Smooth muscle cell (in vitro differentiated cells): ENCODE data around the gene COMMD10. TPM values are rescaled to one million over a fixed set of nuclear protein-coding genes. Genes with fewer than 3 reads are reported as not detected.

Experiments
- DNase-seq: peaks from one replicate; lab custom pipeline; 2025; ENCODE audit not compliant: unreplicated experiment; lab: John Stamatoyannopoulos, UW
- H2AFZ ChIP-seq: fragments of 200-600 bp; sonication (generic); 2 replicates; pipeline ENCODE4 v1.6.0; 2016; ENCODE audit warnings: antibody characterized with exemption, low read depth, mild to moderate bottlenecking
- H3F3A ChIP-seq: fragments of 200-600 bp; sonication (generic); 2 replicates; pipeline ENCODE4 v1.6.0; 2017; ENCODE audit warnings: antibody characterized with exemption, low read depth
- H3K27ac ChIP-seq: fragments of 200-600 bp; sonication (generic); 2 replicates; pipeline ENCODE4 v1.5.1; 2016; ENCODE audit warnings: low read depth, mild to moderate bottlenecking
- H3K27me3 ChIP-seq: fragments of 200-600 bp; sonication (generic); 2 replicates; pipeline ENCODE4 v1.6.1; 2016; ENCODE audit warnings: low read depth, mild to moderate bottlenecking
- H3K36me3 ChIP-seq: fragments of 200-600 bp; sonication (generic); 2 replicates; pipeline ENCODE4 v1.5.1; 2016; ENCODE audit warnings: low read depth
- H3K4me1 ChIP-seq: fragments of 200-600 bp; sonication (generic); 2 replicates; pipeline ENCODE4 v1.5.1; 2016; ENCODE audit warnings: low read depth
- H3K4me2 ChIP-seq: fragments of 200-600 bp; sonication (generic); 2 replicates; pipeline ENCODE4 v1.6.0; 2016; ENCODE audit warnings: mild to moderate bottlenecking
- H3K4me3 ChIP-seq: fragments of 200-600 bp; sonication (generic); 2 replicates; pipeline ENCODE4 v1.5.1; 2016; ENCODE audit warnings: mild to moderate bottlenecking
- H3K79me2 ChIP-seq: fragments of 200-600 bp; sonication (generic); 2 replicates; pipeline ENCODE4 v1.6.0; 2016; ENCODE audit warnings: low read depth, mild to moderate bottlenecking
- H3K9ac ChIP-seq: fragments of 200-600 bp; sonication (generic); 2 replicates; pipeline ENCODE4 v1.6.0; 2016; ENCODE audit warnings: low read depth
- H3K9me3 ChIP-seq: fragments of 200-600 bp; sonication (generic); replicated peaks from 2 replicates; pipeline ENCODE4 v1.5.1; 2016; ENCODE audit warnings: low read depth
- H4K20me1 ChIP-seq: fragments of 200-600 bp; sonication (generic); 2 replicates; pipeline ENCODE4 v1.6.0; 2016; ENCODE audit warnings: low read depth
- CTCF ChIP-seq: fragments of 200-600 bp; sonication (generic); IDR thresholded peaks from 2 replicates; pipeline ENCODE4 v1.5.1; 2017; ENCODE audit warnings: borderline replicate concordance, mild to moderate bottlenecking, antibody characterized with exemption; ENCODE audit not compliant: insufficient read depth, poor library complexity, severe bottlenecking
- WGBS: methylation state at CpG from one replicate; pipeline ENCODE4 v1.1.7; 2016; ENCODE audit warnings: low lambda C conversion rate; 5-methylcytosine and 5-hydroxymethylcytosine counted together
- polyA plus RNA-seq: library from polyadenylated mRNA; unstranded; fragments of >200 nt; fragmentation: Nextera tagmentation; extraction: Ambion mirVana; gene quantifications from 2 replicates; pipeline ENCODE4 v1.2.1, GENCODE V29; 2016
- total RNA-seq: library from RNA; depleted of rRNA; stranded (reverse); fragments of >200 nt; gene quantifications from 2 replicates; pipeline ENCODE4 v1.2.3, GENCODE V29; 2014

The COMMD10 gene
- total and polyA plus RNA-seq, 2 experiments from 2014 or later, result 28.4 to 40.4 TPM

- Histone ChIP-seq H3K36me3 (peaks cover 19% of the 10 kb centered on the region), H4K20me1 (no peaks in the 10 kb centered on the region), H3K9me3 (peaks cover 12% of the 10 kb centered on the region), H3K27me3 (no peaks in the 10 kb centered on the region), H3K79me2 (no peaks in the 10 kb centered on the region), H3K4me1 (no peaks in the 10 kb centered on the region), H3F3A (no peaks in the 10 kb centered on the region), H2AFZ (no peak overlapping the region), H3K4me2 (no peak overlapping the region), H3K9ac (no peak overlapping the region), H3K4me3 (no peak overlapping the region), H3K27ac (no peak overlapping the region)
- DNase-seq, result no peak
- TF ChIP-seq CTCF, result no peak
- 100% methylated on average over 1 of the region's 1 CpG for WGBS
These were observed 221.1 kb downstream of the COMMD10 start for GRCh38 chr5:116305899-116306298.

- H4K20me1 ChIP-seq, result no peaks in the 10 kb centered on the region
- H3K9me3 ChIP-seq, result peaks cover 12% of the 10 kb centered on the region
- no peak overlapping the region for H3K9ac ChIP-seq
- DNase-seq, result no peak
- no peak for TF ChIP-seq CTCF
- H3K4me3 ChIP-seq, result no peak overlapping the region
- H3K36me3 ChIP-seq, result peaks cover 19% of the 10 kb centered on the region
- no peaks in the 10 kb centered on the region for H3K27me3 ChIP-seq
- no peaks in the 10 kb centered on the region for H3K79me2 ChIP-seq
- no peak overlapping the region for H2AFZ ChIP-seq
- H3K4me1 ChIP-seq, result no peaks in the 10 kb centered on the region
- no peaks in the 10 kb centered on the region for H3F3A ChIP-seq
- H3K4me2 ChIP-seq, result no peak overlapping the region
- WGBS, result 93% methylated on average over 2 of the region's 2 CpGs
- no peak overlapping the region for H3K27ac ChIP-seq
These were observed 222.0 kb downstream of the COMMD10 start for GRCh38 chr5:116306846-116307245.

GRCh38 chr5:116308391-116308790, 223.6 kb downstream of the COMMD10 start:
- TF ChIP-seq CTCF, result no peak

GRCh38 chr5:116313366-116313765, 228.5 kb downstream of the COMMD10 start:
- Histone ChIP-seq H3F3A (no peaks in the 10 kb centered on the region), H3K4me2 (no peak overlapping the region), H3K27me3 (no peaks in the 10 kb centered on the region), H3K36me3 (peaks cover 10% of the 10 kb centered on the region), H3K9me3 (peaks cover 2% of the 10 kb centered on the region), H3K27ac (no peak overlapping the region), H3K4me3 (no peak overlapping the region), H3K9ac (no peak overlapping the region), H3K79me2 (no peaks in the 10 kb centered on the region), H4K20me1 (no peaks in the 10 kb centered on the region), H2AFZ (no peak overlapping the region), H3K4me1 (no peaks in the 10 kb centered on the region)
- DNase-seq, result no peak
- no peak for TF ChIP-seq CTCF

More at GRCh38 chr5:116308391-116308790, 223.6 kb downstream of the COMMD10 start:
- Histone ChIP-seq H3K4me2 (no peak overlapping the region), H3K4me1 (no peaks in the 10 kb centered on the region), H3K4me3 (no peak overlapping the region), H4K20me1 (no peaks in the 10 kb centered on the region), H3K27me3 (no peaks in the 10 kb centered on the region), H3K9me3 (peaks cover 12% of the 10 kb centered on the region), H3K9ac (no peak overlapping the region), H3K36me3 (peaks cover 19% of the 10 kb centered on the region), H3K27ac (no peak overlapping the region), H3F3A (no peaks in the 10 kb centered on the region), H3K79me2 (no peaks in the 10 kb centered on the region), H2AFZ (no peak overlapping the region)
- WGBS, result 97% methylated on average over 3 of the region's 3 CpGs
- DNase-seq, result no peak
